ENCODE measurements around the gene TSHZ2.

- TF ChIP-seq GABPA (tag; conservative IDR thresholded peaks at IDR 0.05; ENCODE audit: low read depth) = no peak
- no peak for TF ChIP-seq FOS (IDR thresholded peaks at IDR 0.05; ENCODE audit: extremely low read depth, insufficient read length)
- TF ChIP-seq, protein P1, sequence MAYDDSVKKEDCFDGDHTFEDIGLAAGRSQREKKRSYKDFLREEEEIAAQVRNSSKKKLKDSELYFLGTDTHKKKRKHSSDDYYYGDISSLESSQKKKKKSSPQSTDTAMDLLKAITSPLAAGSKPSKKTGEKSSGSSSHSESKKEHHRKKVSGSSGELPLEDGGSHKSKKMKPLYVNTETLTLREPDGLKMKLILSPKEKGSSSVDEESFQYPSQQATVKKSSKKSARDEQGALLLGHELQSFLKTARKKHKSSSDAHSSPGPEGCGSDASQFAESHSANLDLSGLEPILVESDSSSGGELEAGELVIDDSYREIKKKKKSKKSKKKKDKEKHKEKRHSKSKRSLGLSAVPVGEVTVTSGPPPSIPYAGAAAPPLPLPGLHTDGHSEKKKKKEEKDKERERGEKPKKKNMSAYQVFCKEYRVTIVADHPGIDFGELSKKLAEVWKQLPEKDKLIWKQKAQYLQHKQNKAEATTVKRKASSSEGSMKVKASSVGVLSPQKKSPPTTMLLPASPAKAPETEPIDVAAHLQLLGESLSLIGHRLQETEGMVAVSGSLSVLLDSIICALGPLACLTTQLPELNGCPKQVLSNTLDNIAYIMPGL (CRISPR knock-in tag; IDR thresholded peaks at IDR 0.05) = no peak
- no peak for TF ChIP-seq MYNN (IDR thresholded peaks at IDR 0.05)
- no peak for TF ChIP-seq MYNN (CRISPR knock-in tag; IDR thresholded peaks at IDR 0.05)
- TF ChIP-seq ZZZ3 (IDR thresholded peaks at IDR 0.05) = no peak
- no peak for TF ChIP-seq BRD9 (IDR thresholded peaks at IDR 0.05; ENCODE audit: low read depth, partially characterized antibody)
- TF ChIP-seq TAL1 (IDR thresholded peaks at IDR 0.05) = no peak
- no peak for TF ChIP-seq SMARCC2 (IDR thresholded peaks at IDR 0.05; ENCODE audit: low read depth)
- no peak for TF ChIP-seq MEIS2 (IDR thresholded peaks at IDR 0.05; ENCODE audit: partially characterized antibody)
Observed at GRCh38 chr20:53013183-53013582, 41.0 kb downstream of the TSHZ2 start.
